IPS-NIHi7 (cell line): Measurements from ENCODE around the gene COL1A2.

Experiments
- DNase-seq: peaks from one replicate; pipeline ENCODE4 v3.0.0; 2012; ENCODE audit warnings: mixed read lengths; ENCODE audit errors: extremely low spot score

COL1A2 gene

DNA sequence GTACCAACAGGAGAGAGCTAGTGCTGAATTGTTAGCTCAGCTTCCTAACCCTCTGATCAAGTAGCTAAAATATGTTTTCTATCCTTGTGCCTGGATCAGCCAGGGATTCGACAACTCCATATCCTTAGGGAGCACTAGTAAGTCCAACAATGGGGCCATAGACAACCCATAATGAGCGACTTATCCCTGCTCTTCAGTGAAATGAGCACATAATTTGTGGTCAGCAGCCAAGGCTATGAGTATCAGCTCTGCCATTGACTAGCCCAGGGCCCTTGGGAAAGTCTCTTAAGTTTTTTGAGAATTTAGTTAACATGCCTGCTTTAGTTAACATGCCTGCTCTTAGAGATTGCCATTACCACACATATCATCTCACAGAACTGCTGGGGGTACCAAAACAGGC lies 39.3 kb downstream of the COL1A2 start:
- DNase-seq = no peak

DNA sequence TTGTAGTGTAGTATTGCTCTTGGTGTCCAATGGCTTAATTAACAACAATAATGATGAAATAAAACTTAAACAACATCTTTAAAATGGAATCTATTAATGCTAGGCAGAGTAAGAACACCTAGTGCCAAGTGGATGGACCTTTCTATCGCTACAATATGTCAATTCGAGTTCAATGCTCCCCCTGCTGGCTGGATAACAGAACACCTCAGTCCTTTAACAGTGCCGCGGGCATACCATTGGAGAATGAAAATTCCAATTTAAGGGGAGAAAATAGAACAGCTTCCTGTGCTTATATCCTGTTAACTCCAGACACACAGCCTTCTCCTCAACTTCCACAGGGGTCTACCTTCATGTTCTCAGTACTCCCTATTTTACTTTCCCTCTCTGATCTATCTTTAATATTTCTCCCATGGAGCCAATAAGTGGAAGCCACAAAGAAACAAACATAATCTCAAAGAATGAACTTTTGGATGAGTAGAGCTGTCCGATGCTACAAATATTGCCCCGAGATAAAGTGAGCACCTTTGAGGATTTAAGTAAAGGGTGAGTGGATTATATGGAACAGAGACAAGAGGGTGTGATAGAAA lies 41.4 kb downstream of the COL1A2 start:
- peak; percentile 76 for DNase-seq

DNA sequence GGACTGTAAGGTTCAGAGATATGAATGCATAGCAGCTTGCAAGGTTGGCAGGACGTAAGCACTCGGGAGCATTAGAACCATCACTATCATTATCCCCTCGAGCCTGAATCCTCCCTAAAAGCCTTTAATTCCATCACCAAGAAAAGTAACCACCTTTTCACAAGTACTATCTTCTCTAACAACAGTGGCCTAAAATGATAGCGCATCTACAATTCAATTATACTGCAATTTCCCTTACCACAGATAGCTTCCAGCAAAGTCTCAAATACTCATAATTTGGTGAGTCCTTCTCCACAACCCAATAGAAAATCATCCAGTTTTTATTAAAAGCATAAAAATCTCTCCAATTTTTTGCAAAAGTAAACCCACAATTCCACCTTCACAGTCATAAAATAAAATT lies 42.0 kb downstream of the COL1A2 start:
- no peak for DNase-seq

DNA sequence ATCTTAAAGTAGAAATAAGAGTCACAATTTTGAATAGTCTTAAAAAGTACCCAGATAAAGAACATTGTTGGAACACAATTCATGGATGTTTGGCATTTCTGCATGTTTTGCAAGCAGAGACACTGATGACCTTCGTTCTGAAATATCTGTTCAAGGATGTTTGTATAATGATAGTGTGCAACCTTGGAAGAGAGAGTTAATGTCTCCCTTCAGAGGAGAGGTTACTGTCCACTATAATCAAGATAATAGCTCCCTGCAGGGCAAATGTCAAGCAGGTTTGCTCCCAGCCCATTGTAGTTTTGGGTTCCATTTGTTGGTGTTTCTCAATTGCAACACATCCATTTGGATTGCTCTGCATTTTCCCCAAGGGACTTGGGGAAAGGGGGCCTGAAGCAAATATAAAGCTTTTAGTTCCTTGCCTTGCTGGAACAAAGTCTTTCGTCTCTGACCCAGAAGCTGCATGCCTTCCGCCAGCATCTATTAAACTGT lies 45.2 kb downstream of the COL1A2 start:
- no peak for DNase-seq

DNA sequence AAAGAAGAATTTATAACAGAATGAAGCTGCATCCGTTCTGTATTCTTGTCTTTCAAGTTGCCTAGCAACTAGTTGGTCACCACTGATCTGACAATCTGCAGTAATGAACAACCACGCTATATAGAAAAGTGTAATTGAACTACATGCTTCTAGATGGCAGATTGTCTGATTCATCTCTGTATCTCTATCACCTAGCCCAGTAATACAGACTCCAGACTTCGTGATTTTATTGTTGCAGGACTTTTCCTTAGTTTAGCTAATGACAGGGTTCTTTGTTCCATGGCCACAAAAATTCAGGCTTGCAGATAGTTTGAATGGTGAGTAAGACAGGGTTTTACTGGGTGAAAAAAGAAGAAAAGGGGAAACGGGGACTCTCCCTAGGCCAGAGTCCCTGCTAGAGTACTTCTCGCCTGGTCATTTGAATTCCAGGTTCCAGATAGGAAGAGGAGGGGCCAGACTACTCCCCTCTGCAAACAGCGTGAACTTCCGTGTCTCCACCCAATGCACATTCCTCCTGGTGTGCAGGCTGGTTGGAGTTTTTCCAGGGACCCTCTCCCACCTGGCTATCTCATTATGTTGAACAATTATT lies 45.9 kb downstream of the COL1A2 start:
- DNase-seq = no peak

DNA sequence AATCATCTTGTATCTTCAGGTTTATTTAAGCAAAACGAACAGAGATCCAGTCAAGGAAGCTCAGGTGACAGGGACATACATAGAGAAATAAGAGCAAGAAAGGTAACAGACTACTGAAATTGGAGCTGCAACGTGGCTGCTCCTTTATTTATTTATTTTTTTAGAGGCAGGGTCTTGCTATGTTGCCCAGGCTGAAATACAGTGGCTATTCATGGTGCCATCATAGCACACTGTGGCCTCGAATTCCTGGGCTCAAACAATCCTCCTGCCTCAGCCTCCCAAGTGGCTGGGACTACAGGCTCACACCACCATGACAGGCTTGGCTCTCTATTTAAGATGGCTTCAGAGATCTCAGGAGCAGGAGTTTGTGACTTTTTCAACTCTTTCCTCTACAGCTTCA lies 46.4 kb downstream of the COL1A2 start:
- DNase-seq = no peak

DNA sequence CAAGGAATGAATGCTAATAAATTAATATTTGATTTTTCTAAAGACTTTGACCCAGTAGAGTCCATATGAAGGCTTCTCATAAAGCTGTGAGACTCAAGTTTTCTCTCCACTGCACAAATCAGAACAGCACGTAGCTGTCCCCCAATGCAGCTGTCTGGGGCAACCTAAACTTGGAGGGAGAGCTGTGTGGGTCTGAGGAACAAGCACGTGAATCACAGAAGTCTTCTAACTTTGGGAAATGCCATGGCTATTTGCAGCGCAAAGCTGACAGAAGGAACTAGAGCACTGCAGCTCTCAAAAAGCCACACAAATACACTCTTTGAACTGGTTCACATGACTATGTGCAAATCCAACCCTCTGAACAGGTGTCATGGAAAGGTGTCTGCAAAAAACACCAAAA lies 47.9 kb downstream of the COL1A2 start:
- no peak for DNase-seq

DNA sequence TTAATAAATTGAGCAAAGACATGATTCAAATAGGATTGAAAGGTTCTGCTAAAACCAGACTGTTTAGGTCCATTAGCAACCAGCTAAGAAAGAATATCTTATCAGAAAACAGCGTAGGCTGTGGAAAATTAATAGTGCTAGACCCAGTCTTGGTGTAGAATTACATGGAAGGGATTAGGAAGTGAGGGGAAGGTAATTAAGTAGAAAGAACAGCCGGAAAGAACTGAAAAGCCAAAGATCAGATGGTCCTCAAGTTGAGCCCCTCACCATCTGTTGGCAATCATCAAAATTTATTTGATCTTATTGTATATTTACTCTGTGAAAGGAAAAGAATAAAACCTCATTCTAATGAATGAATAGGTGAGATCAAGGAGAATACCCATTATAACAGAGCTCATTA lies 50.1 kb downstream of the COL1A2 start:
- no peak for DNase-seq

DNA sequence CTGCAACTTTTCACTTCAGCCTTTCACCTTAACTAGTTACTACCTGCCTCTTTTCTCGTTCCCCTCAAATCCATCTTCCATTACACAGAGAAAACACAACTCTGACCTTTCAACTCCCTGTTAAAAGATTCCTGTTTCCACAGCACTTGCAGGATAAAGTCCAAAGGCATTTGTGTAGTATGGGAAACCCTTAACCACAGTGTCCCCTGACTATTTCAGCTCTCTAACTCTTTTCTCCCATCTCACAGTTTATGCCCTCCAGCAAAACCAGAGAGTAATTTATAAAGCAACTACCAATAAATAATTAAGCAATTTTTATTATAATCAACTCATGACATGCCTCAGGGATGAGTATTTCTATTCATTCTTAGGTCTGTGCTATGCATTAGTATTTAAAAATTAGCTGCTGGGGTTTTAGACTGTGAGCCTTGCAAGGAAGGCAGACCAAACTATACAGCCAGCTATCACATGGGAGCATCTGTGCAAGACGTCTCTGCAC lies 51.0 kb downstream of the COL1A2 start:
- no peak for DNase-seq

DNA sequence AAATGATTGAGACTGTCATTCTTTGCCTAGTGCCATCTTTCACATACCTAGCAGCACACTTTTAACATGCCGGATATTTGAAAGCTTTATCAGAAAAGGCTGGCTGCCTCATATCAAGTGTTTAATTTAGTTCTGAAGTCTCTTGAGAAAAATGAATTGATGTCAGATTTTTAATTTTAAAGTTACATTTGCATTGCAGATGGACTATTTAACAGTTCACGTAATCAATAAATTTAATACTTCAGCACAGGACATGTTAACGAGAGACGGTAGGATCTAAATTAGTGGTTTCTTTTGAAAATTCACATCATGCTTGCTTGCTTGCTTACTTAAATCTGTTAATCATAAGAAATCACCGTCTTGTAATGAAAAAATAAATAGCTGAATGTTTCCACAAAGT lies 51.6 kb downstream of the COL1A2 start:
- no peak for DNase-seq

DNA sequence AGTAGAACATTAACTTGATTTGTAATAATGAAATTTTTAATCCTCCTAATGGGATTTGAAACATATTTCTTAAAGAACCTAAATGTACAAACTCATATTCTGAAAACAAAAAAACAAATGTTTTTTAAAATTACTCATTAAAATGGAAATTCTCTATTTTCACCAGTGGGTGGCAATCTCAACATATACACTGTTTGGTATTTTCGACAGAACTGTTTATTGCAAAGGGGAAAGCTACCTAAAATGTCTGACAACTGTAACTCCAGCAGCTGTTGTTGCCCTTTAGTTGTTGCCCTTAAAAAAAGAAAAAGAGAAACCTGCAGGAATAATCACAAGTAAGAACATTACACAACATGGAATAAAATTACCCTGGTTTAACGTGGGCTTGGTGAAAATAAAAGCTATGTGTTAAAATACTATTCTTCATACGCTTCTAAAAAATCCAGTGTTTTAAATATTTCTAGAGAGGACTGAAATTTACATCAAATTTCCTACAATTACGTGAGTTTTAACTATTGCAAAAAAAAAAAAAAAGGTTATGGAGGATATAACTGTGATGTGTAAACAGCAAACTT lies 54.5 kb downstream of the COL1A2 start:
- DNase-seq = peak; percentile 35

DNA sequence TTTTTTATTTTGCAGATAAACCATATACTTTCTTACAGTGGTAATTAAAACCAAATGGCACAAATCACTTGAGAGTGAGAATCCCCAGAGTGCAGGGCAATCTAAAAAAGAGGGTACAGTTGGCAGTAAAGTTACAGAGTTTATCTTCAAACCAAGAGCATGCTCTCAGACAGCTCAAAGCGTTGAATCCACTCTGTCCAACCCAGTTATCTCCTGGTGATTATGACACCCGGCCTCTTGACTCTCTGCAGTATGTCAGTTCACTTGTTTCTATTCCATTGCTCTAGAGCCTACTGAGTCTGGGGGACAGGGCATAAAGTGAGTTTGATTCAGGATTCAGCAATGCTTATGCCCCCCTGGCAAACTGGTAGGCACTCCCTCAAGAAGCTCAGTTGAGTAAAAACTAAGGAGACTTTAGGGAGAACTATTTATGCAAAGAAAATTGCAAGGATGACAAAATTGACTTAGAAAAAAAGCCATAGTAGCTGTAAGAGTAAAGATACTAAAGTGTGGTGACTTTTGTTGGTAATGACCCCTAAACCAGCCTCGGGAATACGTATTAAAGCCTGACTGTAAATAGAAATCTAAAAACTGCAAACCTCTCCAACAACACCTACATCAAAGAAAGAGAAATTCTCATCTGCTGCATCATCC lies 55.5 kb downstream of the COL1A2 start:
- DNase-seq = no peak

DNA sequence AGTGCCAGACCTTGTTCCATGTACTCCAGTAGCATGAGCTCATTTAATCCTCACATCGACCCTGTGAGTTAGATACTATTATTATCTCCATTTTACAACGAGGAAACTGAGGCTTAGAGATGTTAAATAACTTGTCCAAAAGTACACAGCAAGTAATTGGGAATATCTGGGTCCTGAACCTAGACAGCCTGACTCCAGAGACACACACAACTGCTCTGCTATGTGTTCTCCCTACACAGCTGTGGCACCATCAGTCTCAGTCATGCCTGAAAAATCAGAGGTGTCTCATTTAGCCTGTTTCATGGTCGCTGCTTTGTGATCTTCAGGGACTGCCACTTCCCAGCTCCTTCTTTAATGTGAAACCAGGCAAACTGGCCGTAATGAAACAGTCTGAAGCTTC lies 56.5 kb downstream of the COL1A2 start:
- no peak for DNase-seq

DNA sequence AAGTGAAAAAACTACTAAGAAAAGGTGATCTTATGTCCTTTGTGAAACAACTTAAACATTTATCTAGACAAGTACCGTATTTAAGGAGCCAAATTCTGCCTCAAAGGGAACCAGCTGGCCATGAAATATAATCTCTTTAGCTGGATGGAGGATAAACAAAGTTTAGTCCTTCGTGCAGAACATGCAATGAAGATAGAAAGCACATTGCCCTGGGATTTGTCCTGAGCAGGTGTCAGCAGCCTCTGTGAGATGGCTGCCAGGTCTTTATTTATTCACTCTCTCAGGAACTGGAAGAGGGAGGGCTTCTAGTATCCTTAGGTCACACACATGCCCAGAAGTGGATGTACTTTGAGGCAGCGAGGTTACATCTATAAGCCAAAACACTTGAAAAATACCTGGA lies 57.5 kb downstream of the COL1A2 start:
- no peak for DNase-seq

DNA sequence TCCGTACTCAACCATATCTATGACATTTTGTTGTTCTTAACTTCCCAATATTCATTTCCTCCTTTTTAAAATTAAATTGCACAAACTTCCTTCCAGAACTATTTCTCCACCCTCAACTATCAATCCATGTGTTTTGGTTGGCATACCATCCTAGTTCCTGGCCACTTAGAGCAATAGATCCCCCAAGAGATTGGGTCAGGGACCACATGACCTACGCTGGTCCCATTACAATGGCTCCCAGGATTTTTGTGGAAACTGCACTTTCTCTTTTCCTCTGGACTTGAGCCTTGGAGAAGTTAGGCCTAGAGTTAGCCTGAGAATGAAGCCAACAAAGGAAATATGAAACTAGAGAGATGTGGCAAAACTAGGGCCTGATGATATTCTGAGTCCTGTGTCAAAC lies 59.2 kb downstream of the COL1A2 start:
- no peak for DNase-seq

DNA sequence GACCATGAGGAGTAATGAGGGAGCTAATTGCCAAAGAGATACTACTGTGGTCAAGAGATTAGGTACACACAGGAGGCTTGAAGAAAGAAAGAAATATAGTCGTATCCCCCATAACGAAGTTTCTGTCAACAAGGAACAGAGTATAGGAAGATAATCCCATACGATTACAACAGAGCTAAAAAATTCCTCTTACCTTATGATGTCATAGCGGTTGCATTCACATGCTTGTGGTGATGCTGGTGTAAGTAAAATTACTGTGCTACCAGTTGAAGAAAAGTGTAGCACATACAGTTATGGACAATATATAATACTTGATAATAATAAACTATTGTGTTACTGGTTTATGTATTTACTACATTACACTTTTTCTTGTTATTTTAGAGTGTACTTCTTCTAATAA lies 63.3 kb downstream of the COL1A2 start:
- no peak for DNase-seq

DNA sequence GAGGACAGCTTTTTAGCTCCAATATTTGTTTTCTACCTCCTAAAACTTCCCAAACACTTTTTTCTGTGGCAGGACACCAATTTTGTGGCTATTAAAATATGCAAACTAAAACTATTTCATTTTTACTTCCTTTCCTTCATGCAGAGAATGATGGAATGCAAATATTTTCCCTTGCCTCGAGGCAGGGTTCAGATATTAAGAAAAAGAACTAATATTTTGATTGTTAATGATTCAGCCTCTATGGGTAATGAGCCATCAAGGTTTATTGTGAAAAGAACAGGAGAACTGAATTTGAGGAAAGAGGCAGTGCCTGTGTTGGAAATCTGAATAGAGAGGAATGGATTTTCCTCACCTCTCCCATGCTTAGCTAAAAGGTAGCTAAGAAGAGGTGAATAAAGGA lies 71.8 kb downstream of the COL1A2 start:
- no peak for DNase-seq

DNA sequence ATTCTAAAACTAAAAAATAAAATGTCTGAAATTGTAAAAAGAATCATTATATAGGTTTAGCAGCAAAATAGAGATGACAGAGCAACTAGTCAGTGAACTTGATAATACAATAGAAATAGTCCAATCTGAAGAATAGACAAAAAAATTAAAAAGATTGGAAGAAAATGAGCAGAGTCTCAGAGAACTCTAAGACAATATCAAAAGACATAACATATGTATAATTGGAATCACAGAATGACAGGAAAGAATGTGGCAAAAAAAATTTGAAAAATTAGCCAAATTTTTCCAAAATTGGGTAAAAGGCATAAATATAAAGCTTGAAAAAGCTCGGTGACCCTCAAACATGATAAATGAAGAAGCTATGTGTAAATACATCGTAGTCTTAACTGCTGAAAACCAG lies 76.9 kb downstream of the COL1A2 start:
- DNase-seq = no peak

DNA sequence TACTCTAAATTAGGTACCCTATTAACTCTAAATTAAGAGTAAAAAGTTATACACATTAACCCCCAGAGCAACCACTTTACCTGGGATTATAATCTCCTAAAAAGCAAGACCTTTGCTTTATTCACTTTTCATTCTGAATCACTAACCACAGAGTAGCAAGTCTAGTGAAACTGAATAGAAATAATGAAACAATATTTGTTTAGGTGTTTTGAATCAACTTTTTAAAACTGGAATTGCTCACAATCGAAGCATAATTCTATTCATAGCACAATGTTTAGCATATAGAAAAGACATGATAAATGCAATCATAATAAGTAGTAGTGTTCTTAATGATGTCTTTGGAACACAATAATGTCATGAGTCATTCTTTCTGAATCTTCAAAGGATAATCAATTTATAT lies 77.9 kb downstream of the COL1A2 start:
- DNase-seq = no peak

DNA sequence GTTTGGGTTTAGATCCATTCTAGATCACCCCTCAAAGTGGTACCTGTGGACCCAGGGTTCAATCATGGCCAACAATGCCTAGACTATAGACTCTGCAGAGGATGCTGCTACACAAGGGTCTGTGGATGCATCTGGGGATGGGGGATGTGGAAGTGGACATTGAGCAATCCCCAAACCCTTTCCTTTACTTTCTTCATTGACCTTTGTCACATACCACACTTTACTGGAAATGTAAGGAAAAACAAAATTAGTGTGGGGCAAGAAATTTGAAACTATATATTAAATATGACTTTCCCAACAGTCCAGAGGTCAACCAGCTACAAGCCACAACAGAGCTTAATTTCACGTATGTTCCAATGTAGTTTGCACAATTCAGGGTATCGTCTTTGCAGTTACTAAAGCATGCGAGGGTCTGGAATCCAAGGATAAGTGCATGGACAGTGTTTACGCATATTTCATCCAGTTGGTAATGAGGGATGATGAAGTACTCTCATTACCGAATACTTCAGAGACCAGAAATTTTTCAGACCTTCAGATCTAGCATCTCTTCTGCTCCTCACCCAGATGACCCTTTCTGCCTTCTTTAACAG lies 81.7 kb downstream of the COL1A2 start:
- no peak for DNase-seq

DNA sequence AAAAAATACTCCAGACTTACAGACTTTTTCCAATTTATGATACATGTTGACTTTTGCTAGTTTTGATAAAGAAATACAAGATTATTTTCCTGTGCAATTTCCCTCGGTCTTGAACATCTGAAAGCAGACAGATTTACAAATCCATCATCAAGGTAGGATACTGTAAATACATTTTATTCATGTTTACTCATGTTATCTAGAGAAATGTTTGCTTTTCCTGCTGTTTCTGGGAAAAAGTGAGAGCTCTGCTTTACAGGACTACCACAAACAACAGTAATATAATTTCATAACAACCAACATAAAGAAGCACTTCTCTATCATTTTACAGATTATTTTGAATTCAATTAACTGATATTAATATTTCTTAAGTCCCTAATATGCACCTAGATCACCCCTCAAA lies 83.2 kb downstream of the COL1A2 start:
- DNase-seq = no peak

DNA sequence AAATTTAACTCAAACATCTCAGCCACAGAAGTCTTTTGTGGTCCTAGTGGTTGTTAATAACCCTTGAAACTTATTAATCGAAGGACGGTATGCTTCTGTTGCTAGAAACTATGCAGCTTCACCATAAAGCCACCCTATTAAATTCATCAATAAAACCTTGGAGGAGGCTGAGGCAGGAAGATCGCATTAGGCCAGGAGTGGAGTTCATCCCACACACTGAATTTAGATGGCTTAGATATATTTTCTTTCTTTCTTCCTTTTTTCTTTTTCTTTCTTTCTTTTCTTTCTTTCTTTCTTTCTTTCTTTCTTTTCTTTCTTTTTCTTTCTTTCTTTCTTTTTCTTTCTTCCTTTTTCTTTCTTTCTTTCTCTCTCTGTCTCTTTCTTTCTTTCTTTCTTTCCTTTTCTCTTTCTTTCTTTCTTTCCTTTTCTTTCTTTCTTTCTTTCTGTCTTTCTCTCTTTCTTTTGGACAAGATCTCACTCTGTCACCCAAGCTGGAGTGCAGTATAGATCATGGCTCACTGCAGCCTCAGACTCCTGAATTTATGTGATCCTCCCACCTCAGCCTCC lies 84.0 kb downstream of the COL1A2 start:
- DNase-seq = no peak
